HG03139 (cell line): ENCODE results near the gene PDXK.

Experiments used
- ATAC-seq: cut with Tn5 transposase; IDR thresholded peaks from one replicate; pipeline ENCODE4 v1.9.1; 2021; ENCODE audit not compliant: unreplicated experiment

Gene PDXK

DNA sequence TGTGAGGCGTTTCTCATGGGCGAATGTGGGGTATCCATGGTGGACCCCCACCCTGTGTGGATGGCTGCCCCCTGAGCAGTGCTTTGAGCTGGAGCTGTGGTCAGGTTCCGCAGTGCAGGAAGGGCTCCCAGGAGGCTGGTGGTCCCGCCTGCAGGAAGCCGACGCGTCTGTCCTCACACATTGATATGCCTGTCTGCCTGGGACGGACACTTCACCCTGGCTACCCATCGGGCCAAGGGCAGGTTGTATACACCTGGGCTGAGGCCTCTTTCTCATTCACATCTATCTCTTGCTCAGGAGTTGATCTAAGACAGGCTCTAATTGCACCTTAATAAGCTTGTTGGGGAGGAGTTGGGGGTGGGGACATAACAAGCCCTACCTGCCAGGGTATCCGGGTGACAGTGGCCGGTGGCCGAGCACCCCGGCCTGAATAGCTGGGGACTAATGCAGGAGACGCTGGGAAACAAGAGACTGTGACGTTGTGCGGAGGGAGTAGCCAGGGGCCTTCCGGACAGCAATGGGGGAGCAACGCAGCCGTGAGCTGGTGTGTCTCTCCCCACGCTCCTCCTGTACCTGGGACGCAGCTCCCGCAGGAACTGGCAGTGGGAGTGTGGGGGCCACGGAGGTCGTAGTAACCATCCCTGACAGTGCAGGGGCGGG, 21.7 kb downstream of the PDXK start:
- ATAC-seq: no peak

DNA sequence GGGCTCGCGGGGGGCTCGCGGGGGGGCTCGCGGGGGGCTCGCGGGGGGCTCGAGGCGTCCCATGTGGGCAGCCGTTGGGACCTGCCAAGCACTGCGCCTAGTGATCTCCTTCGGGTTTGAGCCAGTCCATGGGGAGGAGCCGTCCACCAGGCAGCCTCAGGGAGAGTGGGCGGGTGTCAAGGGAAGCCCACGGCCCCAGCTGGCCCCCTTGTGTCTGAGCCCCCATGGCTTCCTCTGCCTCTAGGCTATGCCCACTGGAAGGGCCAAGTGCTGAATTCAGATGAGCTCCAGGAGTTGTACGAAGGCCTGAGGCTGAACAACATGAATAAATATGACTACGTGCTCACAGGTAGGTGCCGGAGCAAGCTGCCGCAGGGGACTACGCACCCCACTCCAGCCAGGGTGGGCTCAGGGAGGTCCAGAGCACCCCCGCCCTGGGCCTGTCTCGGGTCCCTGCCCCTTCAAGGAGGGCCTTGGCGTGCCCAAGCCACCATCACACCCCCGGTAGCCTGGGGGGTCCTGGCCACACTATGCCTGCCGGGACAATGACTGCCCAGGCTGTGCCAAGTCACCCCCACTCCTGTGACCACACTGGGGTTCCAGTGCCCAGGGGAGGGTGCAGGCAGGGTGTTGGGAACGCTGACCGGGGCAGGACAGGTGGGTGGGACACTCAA, 22.6 kb downstream of the PDXK start:
- no peak for ATAC-seq

DNA sequence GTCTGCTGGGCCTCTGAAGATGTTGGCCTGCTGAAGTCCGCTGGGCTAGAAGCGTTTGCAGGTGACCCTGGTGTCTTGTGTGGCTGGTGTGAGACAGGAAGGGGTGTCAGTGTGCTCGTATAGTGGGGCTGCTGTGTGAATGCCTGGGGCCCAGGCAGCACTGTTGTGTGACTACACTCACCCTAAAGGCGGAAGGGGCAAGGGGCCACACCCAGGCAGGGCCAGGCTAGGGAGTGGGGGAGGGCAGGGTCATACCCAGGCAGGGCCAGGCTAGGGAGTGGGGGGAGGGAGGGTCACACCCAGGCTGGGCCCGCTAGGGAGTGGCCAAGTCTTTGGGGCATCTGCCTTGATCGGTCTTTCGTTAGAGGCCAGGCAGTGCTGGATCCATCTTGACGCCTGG, 25.0 kb downstream of the PDXK start:
- no peak for ATAC-seq

DNA sequence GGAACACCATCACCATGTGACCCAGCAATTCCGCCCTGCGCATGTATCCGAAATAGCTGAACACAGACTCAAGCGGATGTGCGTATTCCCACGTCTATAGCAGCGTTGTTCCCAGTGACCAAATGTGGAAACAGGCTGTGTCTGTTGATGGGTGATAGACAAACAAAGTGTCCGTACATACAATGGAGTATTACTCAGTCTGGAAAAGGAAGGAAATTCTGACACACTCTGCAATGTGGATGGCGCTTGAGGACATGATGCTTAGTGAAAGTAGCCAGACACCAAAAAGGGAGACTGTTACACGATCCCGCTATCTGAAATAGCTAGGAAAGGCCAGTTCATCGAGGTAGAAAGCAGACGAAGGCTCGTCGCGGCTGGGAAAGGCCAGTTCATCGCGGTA, 25.8 kb downstream of the PDXK start:
- no peak for ATAC-seq

DNA sequence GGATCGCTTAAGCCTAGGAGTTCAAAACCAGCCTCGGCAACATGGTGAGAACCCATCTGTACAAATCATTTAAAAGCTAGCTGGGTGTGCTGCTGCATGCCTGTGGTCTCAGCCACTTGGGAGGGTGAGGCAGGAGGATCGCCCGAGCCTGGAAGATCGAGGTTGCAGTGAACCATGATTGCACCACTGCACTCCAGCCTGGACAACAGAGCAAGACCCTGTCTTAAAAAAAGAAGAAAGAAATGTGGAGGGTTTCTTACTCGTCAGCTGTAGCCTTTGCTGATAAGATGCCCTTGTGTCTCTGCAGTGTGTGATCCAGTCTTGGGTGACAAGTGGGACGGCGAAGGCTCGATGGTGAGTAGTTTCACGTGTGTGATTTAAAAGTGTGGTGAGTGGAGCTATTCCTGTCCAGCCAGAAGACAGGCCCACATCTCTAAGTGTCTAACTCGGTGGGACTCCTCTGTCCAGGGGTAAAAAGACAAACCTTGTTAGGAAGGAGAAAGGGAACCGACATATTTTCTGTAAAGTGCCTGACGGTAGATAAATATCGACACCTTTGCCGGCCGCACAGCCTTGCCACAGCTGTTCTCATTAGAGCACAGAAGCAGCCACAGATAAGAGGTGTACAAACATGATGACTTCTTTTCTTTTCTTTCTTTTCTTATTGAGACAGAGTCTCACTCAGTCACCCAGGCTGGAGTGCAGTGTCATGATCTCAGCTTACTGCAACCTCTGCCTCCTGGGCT, 27.0 kb downstream of the PDXK start:
- ATAC-seq: no peak

DNA sequence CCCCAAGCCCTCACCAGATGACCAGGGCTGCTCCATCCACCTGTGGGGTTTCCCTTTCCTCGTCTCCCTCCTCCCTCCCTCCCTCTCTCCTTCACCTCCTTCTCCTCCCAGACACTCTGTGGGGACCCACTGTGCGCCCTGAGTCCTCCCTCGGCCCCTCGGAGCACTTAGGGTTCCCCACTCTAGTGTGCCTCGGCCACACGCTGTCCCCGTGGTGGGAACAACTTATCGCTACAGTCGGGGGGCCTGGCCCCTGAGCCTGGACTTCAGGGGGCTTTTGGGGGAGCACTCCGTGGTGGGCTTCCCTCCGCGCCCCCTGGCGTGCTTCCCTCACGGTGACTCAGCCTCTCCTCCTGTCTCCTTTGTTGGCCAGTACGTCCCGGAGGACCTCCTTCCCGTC, 29.7 kb downstream of the PDXK start:
- ATAC-seq: no peak

DNA sequence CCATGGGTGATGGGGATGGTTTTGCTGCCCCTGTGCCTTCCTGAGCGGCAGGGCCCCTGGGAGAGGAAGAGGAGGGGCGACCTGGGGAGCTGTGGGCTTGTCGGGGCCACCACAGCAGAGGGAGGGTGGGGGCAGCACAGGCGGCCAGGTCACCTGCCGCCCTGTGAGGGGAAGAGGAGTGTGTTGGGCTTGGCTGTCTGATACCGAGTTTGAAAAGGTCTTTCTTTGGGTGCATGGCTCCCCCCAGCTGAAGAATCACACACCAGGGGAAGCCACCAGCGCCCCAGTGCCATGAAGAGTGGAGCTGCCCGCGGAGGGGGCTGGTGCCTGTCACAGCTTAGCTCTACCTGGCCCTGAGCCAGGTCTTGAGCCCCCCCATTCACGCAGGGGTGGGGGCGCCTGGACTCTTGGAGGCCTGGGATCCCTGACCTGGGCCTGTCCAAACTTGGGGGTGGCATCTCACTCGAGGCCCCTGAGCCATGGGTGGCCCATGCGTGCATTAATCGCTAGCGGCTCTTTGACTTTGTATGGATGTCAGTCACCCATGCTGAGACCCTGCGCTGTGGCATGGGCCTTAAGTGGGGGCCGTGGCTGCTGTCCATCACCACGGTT, 30.8 kb downstream of the PDXK start:
- ATAC-seq: no peak

DNA sequence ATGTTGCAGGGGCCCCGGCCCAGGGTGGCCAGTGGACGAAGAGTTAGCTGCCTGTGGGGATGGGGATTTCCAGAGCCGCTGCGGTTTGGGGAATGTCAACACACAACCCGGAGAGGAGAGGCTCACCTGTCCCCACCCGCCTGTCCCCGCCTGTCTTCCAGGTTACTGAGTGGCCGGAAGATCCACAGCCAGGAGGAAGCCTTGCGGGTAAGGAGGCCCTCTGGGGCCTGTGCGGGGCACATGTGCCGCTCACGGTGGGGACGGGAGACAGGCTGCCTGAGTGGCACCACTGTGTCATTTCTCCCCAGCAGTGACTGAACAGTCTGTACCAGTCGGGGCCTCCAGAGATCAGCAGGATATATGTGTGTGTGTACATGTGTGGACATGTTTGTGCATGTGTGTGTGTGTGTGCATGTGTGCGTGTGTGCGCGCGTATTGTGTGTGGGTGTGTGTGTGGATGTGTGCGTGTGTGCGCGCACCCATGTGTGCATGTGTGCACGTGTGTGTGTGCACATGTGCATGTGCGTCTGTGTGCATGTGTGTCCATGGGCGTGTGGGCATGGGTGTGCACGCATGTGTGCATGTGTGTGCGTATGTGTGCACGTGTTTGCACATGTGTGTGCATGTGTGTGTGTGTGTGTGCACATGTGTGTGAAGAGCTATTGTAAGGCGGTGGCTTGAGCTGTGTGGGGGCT, 31.6 kb downstream of the PDXK start:
- no peak for ATAC-seq

DNA sequence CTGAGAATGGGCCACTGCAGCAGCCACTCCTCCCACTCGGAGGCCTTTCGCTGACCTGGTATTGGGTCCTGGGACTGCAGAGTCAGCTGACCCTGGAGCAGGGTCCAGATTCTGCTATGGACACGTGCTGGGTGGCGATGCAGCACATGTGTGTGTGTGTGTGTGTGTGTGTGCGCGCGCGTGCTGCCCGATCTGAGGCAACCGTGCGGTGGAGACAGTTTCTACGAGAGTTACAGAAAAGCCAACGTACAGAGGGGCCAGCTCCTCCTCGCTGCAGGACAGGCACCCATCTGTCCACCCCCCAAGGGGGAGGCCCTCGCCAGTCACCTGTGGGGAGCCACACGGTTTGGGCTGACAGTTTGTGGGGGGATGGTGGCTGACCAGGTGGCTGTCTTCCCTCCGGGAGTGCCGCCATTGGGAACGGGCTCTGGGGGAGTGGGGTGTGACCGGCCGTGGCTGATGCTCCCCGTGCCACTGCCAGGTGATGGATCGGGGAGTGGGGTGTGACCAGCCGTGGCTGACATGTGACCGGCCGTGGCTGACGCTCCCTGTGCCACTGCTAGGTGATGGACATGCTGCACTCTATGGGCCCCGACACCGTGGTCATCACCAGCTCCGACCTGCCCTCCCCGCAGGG, 33.1 kb downstream of the PDXK start:
- ATAC-seq: no peak

DNA sequence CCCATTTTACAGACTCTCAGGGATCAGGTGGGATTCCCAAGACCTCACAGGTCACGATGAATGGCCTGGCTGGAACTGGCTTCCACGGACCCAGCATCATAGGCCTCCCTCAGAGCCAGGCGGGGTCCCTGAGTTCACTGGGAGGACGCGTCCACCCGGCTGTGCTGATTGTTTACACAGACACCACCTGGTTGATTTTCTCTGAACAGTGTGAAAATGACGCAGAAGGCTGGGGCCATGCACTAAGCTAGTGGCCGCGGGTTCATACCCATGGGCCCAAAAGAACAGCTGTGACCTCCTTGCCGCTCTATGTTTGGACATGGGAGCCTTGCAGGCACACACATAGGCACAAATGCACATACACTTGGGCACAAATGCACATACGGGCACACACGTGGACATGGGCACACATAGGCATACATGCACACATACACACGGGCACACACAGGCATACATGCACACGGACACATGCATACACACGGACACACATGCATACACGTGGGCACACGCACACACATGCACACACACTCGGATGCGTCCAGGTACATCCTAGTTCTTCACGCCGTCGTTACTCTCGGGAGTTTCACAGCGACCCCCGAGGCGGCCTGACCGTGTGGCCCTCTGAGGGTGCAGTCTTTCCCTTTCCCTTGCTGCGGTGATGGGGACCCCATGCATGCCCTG, 34.0 kb downstream of the PDXK start:
- ATAC-seq: no peak

DNA sequence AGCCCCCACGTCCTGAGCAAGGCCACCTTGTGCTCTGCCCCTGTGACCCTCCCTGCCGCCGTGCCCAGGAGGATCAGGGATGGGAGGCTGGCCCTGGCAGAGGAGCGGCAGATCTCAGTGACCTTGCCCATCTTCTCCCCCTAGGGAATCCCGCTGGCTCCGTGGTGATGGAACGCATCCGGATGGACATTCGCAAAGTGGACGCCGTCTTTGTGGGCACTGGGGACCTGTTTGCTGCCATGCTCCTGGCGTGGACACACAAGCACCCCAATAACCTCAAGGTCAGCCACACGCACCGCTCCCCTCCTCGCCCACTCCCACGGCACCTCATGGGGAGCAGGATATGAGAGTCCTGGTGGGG, 34.5 kb downstream of the PDXK start:
- ATAC-seq: no peak

DNA sequence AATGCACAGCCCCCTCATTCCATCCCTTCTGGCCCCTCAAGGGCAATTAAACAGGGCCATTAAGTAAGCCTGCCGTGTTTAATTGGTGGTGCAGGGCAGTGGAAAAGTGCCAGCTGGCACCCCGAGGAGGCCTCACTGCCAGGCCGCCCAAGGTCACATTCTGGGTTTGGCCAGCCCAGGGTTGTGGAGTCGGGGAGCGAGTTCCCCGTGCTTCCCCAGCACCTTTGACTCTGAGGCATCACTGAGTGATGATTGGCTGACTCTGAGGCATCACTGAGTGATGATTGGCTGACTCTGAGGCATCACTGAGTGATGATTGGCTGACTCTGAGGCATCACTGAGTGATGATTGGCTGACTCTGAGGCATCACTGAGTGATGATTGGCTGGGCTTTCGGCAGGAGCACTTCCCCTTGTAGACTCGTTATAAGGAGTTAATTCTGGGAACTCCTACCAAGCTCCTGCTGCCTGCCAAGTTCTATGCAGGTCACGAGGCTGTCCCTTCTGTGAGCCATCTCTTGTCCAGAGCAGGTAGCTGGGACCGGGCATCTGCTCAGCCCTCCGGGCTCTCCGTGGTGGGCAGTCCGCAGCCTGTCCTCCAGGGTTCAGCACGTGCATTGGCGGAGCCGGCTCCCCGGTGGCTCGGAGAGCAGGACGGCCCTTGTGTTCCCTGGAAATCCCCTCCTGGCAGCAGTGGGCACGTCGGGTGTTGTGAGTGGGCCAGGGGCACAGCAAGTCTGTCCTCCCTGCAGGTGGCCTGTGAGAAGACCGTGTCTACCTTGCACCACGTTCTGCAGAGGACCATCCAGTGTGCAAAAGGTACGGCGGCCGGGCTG, 36.2 kb downstream of the PDXK start:
- no peak for ATAC-seq

DNA sequence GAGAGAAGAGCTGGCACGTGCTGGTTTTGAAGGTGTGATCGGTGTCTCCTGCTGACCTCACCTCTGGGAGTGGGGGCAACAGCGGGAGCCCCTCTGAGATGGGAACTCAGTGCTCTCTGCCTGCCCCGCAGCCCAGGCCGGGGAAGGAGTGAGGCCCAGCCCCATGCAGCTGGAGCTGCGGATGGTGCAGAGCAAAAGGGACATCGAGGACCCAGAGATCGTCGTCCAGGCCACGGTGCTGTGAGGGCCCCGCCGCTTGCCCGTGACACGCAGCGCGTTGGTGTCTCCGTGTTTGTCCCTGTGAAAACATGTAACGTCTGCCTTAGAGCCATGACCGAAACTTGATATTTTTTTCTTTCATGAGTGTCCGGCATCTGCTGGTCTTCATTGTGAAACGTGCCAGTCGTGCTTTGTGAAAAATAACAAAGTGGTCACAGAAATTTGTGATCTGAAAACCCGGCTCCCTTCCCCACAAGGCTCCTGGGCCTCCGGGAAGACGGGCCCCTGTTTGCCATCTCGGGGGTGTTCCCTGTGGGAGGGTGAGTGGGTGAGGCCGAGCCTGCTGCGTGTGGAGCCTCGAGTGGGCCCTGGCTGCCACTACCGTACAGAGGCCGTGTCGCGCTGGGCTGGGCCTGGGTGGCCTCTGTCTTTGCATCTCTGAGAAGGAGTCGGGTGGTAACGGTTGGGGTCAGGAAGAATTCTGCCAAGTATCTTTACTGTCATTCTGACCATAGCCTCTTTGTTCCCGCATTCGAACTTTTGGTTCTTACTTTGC, 37.1 kb downstream of the PDXK start:
- no peak for ATAC-seq

DNA sequence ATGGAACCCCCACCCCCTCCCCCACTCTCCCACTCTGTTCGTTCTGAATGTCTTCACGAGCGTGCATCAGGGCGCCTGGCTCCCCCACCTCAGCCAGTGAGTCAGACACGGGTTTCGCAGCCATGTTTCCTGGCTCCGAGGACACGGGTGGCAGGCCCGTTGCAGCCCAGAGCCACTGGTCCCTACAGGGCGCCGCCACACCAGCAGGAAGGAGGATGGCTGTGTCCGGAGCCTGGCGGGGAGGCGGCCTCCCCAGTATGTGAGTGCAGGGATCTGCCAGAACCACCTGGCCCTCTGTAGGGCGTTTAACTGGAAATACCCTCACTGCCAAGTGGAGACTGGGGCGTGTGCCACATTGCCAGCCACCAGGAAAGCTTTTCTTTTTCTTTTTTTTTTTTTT, 38.7 kb downstream of the PDXK start:
- ATAC-seq: no peak

DNA sequence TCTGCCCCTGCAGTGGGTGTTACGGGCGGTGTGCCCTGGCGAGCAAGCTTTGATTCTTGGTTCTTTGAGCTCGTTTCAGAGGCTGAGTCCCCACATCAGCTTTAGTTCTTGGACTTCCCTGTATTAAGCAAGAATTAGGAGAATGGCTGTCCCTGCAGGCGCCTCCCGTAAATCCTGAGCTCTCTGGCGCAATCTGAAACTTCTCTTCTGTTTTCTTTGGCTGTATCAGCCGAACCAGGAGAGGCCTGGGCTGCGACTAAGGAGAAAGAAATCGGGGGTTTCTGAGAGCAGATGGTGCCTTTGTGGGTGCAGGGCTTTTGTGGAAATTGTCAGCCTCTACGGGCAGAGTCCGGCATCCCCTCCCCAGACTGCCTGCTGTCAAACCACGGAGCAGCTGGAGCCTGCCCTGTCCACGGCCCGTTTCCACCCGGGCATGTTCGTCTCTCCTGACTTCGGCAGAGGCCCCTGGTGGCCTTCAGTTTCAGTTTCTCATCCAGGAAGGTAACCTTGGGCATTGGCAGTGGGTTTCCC, 39.2 kb downstream of the PDXK start:
- ATAC-seq: no peak

DNA sequence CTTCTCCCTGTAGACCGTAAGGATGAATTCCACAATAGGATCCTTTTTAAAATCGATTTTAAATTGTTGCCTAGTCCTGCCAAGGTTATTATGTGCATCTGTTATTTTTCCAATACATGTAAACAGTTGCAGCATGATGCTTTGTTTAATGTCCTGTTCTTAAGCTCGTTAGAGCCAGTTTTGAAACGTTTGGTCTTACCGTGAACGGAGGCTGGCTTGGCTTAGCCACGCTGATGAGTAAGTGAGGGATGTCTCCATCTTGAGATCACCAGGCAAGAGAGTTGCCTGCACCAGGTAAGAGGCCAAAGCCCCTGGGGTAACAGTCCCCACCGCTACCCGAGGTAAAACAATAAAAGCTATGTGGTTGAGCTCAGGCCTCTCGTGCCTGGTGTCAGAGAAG, 39.9 kb downstream of the PDXK start:
- no peak for ATAC-seq

DNA sequence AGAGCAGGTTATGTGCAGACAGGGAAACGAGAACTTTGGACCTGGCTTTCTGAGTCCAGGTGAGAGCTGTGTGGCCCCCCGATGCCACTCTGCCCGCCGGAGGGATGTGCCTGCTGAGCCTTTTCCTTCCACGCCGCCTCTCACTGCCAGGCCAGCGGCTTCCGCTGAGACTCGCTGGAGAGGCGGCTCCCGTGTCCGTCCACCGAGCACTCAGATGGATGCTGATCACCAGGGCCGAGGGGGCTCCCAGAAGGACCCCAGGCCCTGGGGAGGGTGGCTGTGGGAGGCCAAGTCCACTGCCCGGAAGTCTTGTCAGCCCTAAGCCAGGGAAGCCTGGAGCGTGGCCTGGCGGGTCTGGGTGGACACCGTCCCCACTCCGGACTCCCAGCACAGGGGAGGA, 40.7 kb downstream of the PDXK start:
- ATAC-seq: no peak

DNA sequence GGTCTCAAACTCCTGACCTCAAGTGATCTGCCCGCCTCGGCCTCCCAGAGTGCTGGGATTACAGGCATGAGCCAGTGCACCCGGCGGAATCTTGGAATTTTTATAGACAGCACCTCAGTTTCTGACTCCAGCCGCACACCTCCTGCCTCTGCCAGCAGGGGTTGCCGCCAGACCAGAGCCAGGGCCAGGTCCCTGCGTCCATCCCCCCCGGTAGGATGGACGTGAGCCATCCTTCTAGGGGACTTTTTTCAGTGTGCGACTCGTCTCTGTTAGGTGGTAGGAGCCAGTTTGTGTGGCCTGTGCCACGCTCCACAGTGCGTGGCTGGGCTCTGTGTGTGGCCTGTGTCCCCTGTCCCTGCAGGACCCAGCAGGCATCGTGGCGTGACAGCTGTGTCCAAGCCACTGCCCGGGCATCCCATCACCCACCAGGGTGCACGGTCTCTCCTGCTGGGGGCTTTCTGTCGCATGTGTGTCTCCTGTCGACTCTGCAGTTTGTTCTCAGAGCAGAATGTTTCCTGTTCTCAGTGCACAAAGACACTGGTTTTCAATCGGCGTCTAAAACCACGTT, 41.5 kb downstream of the PDXK start:
- no peak for ATAC-seq
